ENCODE results near the gene FANCF. TPM values are rescaled to one million over a fixed set of nuclear protein-coding genes. Genes with fewer than 3 reads are reported as not detected.
A peak's percentile ranks its signal among the peaks of the same experiment; 100 is the strongest.

Gene FANCF
- polyA plus RNA-seq, 1 donor from 2014 or later = 22.2 TPM

DNA sequence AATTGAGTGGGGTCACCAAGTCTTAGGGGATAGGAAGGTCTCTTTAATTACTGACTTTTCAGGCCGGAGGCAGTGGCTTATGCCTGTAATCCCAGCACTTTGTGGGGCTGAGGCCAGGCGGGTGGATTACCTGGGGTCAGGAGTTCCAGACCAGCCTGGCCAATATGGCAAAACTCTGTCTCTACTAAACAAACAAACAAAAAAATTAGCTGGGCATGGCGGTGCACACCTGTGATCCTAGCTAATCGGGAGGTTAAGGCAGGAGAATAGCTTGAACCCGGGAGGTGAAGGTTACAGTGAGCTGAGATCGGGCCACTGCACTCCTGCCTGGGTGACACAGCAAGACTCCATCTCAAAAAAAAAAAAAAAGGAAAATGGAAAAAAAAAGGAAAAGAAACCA is 1.8 kb upstream of the FANCF start:
- TF ChIP-seq RAD21 (conservative IDR thresholded peaks at IDR 0.05) = no peak
- TF ChIP-seq, protein P1, sequence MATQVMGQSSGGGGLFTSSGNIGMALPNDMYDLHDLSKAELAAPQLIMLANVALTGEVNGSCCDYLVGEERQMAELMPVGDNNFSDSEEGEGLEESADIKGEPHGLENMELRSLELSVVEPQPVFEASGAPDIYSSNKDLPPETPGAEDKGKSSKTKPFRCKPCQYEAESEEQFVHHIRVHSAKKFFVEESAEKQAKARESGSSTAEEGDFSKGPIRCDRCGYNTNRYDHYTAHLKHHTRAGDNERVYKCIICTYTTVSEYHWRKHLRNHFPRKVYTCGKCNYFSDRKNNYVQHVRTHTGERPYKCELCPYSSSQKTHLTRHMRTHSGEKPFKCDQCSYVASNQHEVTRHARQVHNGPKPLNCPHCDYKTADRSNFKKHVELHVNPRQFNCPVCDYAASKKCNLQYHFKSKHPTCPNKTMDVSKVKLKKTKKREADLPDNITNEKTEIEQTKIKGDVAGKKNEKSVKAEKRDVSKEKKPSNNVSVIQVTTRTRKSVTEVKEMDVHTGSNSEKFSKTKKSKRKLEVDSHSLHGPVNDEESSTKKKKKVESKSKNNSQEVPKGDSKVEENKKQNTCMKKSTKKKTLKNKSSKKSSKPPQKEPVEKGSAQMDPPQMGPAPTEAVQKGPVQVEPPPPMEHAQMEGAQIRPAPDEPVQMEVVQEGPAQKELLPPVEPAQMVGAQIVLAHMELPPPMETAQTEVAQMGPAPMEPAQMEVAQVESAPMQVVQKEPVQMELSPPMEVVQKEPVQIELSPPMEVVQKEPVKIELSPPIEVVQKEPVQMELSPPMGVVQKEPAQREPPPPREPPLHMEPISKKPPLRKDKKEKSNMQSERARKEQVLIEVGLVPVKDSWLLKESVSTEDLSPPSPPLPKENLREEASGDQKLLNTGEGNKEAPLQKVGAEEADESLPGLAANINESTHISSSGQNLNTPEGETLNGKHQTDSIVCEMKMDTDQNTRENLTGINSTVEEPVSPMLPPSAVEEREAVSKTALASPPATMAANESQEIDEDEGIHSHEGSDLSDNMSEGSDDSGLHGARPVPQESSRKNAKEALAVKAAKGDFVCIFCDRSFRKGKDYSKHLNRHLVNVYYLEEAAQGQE (IDR thresholded peaks at IDR 0.05; ENCODE audit: borderline replicate concordance) = no peak
- no peak for TF ChIP-seq POLR2AphosphoS5 (IDR thresholded peaks at IDR 0.05)
- TF ChIP-seq, protein P2, sequence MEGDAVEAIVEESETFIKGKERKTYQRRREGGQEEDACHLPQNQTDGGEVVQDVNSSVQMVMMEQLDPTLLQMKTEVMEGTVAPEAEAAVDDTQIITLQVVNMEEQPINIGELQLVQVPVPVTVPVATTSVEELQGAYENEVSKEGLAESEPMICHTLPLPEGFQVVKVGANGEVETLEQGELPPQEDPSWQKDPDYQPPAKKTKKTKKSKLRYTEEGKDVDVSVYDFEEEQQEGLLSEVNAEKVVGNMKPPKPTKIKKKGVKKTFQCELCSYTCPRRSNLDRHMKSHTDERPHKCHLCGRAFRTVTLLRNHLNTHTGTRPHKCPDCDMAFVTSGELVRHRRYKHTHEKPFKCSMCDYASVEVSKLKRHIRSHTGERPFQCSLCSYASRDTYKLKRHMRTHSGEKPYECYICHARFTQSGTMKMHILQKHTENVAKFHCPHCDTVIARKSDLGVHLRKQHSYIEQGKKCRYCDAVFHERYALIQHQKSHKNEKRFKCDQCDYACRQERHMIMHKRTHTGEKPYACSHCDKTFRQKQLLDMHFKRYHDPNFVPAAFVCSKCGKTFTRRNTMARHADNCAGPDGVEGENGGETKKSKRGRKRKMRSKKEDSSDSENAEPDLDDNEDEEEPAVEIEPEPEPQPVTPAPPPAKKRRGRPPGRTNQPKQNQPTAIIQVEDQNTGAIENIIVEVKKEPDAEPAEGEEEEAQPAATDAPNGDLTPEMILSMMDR (IDR thresholded peaks at IDR 0.05; ENCODE audit: poor library complexity, severe bottlenecking) = no peak
- no peak for TF ChIP-seq SMC3 (conservative IDR thresholded peaks at IDR 0.05; ENCODE audit: poor library complexity)
- no peak for TF ChIP-seq EP300 (conservative IDR thresholded peaks at IDR 0.05; ENCODE audit: poor library complexity, severe bottlenecking)
- no peak for TF ChIP-seq EZH2 (IDR thresholded peaks at IDR 0.05; ENCODE audit: borderline replicate concordance, insufficient read depth, low read length, poor library complexity, severe bottlenecking)
- no peak for TF ChIP-seq TAF1 (IDR thresholded peaks at IDR 0.05; ENCODE audit: low read depth)
- TF ChIP-seq MXI1 (conservative IDR thresholded peaks at IDR 0.05; ENCODE audit: poor library complexity, severe bottlenecking) = no peak
- Histone ChIP-seq H4K20me1 (ENCODE audit: insufficient read depth) (no peaks in the 10 kb centered on the region), H3K27ac (ENCODE audit: low read length) (no peak overlapping the region), H3K9me2 (ENCODE audit: insufficient read depth, low read length) (no peaks in the 10 kb centered on the region), H3K79me2 (replicated peaks; ENCODE audit: insufficient read depth, low read length) (peaks cover 18% of the 10 kb centered on the region), H3K4me2 (ENCODE audit: low read length) (no peak overlapping the region), H3K9me3 (ENCODE audit: low read length) (no peaks in the 10 kb centered on the region), H3K27me3 (ENCODE audit: insufficient read depth, low read depth, low read length) (no peaks in the 10 kb centered on the region), H2AFZ (ENCODE audit: low read depth, low read length) (no peak overlapping the region), H3K36me3 (ENCODE audit: insufficient read depth, low read length) (no peaks in the 10 kb centered on the region), H3F3A (ENCODE audit: insufficient read depth, low read length, poor library complexity, severe bottlenecking) (peaks cover 10% of the 10 kb centered on the region), H3K9ac (ENCODE audit: low read length) (no peak overlapping the region), H3K4me3 (ENCODE audit: low read length) (no peak overlapping the region)

DNA sequence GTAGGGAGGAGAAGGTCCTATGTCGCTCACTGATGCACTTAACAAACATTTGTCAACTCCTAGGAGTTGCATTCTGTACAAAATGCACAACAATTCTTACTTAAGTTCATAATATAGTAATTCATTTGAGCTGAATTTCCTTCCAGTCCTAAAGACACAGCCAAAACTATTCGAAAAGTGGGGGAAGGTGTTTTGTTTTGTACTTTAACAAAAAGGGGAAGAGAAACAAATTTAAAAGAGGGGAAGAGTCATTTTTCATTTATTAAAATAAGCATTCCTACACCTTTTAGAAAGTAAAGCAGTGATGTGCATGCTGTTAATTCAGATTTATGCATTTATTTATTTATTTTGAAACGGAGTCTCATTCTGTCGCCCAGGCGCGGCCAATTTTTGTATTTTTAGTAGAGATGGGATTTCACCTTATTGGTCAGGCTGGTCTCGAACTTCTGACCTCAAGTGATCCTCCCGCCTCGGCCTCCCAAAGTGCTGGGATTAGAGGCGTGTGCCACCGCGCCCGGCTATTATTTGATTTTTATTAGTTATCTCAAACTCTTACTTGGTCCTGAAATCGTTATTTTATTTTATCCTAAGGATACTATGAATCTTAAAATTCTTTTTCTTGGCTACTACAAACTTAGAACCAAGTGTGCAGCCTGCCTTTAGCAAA is 1.1 kb upstream of the FANCF start:
- no peak for TF ChIP-seq SMC3 (conservative IDR thresholded peaks at IDR 0.05; ENCODE audit: poor library complexity)
- no peak for TF ChIP-seq TAF1 (IDR thresholded peaks at IDR 0.05; ENCODE audit: low read depth)
- TF ChIP-seq MXI1 (conservative IDR thresholded peaks at IDR 0.05; ENCODE audit: poor library complexity, severe bottlenecking) = no peak
- no peak for TF ChIP-seq EP300 (conservative IDR thresholded peaks at IDR 0.05; ENCODE audit: poor library complexity, severe bottlenecking)
- TF ChIP-seq, protein P2 (IDR thresholded peaks at IDR 0.05; ENCODE audit: poor library complexity, severe bottlenecking) = no peak
- no peak for TF ChIP-seq POLR2AphosphoS5 (IDR thresholded peaks at IDR 0.05)
- TF ChIP-seq EZH2 (IDR thresholded peaks at IDR 0.05; ENCODE audit: borderline replicate concordance, insufficient read depth, low read length, poor library complexity, severe bottlenecking) = no peak
- TF ChIP-seq, protein P1 (IDR thresholded peaks at IDR 0.05; ENCODE audit: borderline replicate concordance) = no peak
- TF ChIP-seq RAD21 (conservative IDR thresholded peaks at IDR 0.05) = no peak
- no peak overlapping the region for H3K27ac ChIP-seq (ENCODE audit: low read length)
- H3K79me2 ChIP-seq (replicated peaks; ENCODE audit: insufficient read depth, low read length) = peaks cover 18% of the 10 kb centered on the region
- H3K27me3 ChIP-seq (ENCODE audit: insufficient read depth, low read depth, low read length) = no peaks in the 10 kb centered on the region
- H3F3A ChIP-seq (ENCODE audit: insufficient read depth, low read length, poor library complexity, severe bottlenecking) = peaks cover 10% of the 10 kb centered on the region
- peak overlapping the region; percentile 90 for H3K4me3 ChIP-seq (ENCODE audit: low read length)
- no peaks in the 10 kb centered on the region for H4K20me1 ChIP-seq (ENCODE audit: insufficient read depth)
- H3K9ac ChIP-seq (ENCODE audit: low read length) = no peak overlapping the region
- no peaks in the 10 kb centered on the region for H3K9me2 ChIP-seq (ENCODE audit: insufficient read depth, low read length)
- peak overlapping the region; percentile 90 for H3K4me2 ChIP-seq (ENCODE audit: low read length)
- H3K9me3 ChIP-seq (ENCODE audit: low read length) = no peaks in the 10 kb centered on the region
- no peaks in the 10 kb centered on the region for H3K36me3 ChIP-seq (ENCODE audit: insufficient read depth, low read length)
- H2AFZ ChIP-seq (ENCODE audit: low read depth, low read length) = no peak overlapping the region
